ENCODE results near the gene DUSP16. TPM values are rescaled to one million over a fixed set of nuclear protein-coding genes. Genes with fewer than 3 reads are reported as not detected.

DUSP16 gene
- total RNA-seq, 1 experiment from 2014 or later, result 51.9 TPM

DNA sequence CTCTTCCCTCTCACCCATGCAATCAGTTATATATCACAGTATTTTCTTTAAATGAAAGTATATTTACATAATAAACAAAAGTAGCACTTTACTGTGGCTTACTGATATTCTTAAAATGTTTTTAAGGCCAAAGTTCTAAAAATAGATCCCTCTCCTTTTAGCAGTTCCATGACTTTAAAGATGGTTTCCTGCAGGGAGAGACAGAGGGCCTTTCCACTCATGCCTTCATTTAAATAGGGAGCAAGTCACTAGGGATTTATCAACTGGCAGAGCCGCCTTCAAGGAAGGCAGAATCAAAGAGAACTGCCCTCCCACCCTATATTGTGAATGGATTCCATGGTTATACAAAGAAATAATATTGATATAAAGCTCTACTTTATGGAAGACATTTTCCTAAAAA, 55.5 kb downstream of the DUSP16 start (continued):
- TF ChIP-seq, protein P1, sequence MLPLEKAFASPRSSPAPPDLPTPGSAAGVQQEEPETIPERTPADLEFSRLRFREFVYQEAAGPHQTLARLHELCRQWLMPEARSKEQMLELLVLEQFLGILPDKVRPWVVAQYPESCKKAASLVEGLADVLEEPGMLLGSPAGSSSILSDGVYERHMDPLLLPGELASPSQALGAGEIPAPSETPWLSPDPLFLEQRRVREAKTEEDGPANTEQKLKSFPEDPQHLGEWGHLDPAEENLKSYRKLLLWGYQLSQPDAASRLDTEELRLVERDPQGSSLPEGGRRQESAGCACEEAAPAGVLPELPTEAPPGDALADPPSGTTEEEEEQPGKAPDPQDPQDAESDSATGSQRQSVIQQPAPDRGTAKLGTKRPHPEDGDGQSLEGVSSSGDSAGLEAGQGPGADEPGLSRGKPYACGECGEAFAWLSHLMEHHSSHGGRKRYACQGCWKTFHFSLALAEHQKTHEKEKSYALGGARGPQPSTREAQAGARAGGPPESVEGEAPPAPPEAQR (CRISPR knock-in tag; IDR thresholded peaks at IDR 0.05), result no peak
- TF ChIP-seq HMGXB4 (CRISPR knock-in tag; IDR thresholded peaks at IDR 0.05), result no peak
- TF ChIP-seq, protein P2, sequence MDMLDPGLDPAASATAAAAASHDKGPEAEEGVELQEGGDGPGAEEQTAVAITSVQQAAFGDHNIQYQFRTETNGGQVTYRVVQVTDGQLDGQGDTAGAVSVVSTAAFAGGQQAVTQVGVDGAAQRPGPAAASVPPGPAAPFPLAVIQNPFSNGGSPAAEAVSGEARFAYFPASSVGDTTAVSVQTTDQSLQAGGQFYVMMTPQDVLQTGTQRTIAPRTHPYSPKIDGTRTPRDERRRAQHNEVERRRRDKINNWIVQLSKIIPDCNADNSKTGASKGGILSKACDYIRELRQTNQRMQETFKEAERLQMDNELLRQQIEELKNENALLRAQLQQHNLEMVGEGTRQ (CRISPR knock-in tag; IDR thresholded peaks at IDR 0.05), result no peak

DNA sequence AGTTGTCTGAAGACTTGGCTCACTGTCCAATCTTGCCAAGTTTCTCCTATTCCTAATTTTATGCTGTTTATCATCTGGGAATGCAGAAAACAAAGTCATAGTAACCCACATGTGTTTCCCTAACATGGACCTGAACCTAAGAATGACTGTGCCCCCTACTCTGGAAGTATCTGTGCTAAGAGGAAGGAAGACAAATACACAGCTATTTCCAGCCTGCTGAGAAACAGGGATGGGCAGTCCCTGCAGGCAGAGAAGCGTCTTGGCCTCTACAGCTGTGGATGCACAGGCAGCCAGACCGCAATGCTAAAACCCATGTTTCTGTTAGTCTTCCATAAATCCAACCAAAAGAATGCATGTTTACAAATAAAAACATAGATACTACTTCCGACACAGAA, 56.2 kb downstream of the DUSP16 start:
- Mint-ChIP-seq H3K4me1 (peaks cover 74% of the 10 kb centered on the region), H3K36me3 (0 out of 2 replicates have a peak, but pooled peaks cover 4% of the 10 kb centered on the region), H3K27ac (peak overlapping the region; percentile 88), H3K4me3 (0 out of 2 replicates have a peak overlapping the region, but pooled peaks have one; percentile 1), H3K9me3 (no peaks in the 10 kb centered on the region), H3K27me3 (ENCODE audit: low read depth) (no peaks in the 10 kb centered on the region)
- ATAC-seq, result peak; percentile 65
- CTCF ChIA-PET, result interaction anchor here (0.5 kb wide), 1 partner anchor 100 kb away, joined by 3 read pairs; no protein-coding TSS in a partner anchor
- no peak for DNase-seq (ENCODE audit: low spot score)
- POLR2A ChIA-PET, result interaction anchor here (0.7 kb wide), 1 partner anchor 10 kb away, joined by 3 read pairs; no protein-coding TSS in a partner anchor
- TF ChIP-seq, protein P3, sequence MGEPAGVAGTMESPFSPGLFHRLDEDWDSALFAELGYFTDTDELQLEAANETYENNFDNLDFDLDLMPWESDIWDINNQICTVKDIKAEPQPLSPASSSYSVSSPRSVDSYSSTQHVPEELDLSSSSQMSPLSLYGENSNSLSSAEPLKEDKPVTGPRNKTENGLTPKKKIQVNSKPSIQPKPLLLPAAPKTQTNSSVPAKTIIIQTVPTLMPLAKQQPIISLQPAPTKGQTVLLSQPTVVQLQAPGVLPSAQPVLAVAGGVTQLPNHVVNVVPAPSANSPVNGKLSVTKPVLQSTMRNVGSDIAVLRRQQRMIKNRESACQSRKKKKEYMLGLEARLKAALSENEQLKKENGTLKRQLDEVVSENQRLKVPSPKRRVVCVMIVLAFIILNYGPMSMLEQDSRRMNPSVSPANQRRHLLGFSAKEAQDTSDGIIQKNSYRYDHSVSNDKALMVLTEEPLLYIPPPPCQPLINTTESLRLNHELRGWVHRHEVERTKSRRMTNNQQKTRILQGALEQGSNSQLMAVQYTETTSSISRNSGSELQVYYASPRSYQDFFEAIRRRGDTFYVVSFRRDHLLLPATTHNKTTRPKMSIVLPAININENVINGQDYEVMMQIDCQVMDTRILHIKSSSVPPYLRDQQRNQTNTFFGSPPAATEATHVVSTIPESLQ (CRISPR knock-in tag; IDR thresholded peaks at IDR 0.05), result no peak
- TF ChIP-seq NR3C1 (CRISPR knock-in tag; conservative IDR thresholded peaks at IDR 0.05; ENCODE audit: low read depth), result no peak
- no peak for TF ChIP-seq ZNF121 (CRISPR knock-in tag; IDR thresholded peaks at IDR 0.05)
- TF ChIP-seq, protein P4, sequence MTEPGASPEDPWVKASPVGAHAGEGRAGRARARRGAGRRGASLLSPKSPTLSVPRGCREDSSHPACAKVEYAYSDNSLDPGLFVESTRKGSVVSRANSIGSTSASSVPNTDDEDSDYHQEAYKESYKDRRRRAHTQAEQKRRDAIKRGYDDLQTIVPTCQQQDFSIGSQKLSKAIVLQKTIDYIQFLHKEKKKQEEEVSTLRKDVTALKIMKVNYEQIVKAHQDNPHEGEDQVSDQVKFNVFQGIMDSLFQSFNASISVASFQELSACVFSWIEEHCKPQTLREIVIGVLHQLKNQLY (CRISPR knock-in tag; IDR thresholded peaks at IDR 0.05), result no peak
- TF ChIP-seq, protein P5, sequence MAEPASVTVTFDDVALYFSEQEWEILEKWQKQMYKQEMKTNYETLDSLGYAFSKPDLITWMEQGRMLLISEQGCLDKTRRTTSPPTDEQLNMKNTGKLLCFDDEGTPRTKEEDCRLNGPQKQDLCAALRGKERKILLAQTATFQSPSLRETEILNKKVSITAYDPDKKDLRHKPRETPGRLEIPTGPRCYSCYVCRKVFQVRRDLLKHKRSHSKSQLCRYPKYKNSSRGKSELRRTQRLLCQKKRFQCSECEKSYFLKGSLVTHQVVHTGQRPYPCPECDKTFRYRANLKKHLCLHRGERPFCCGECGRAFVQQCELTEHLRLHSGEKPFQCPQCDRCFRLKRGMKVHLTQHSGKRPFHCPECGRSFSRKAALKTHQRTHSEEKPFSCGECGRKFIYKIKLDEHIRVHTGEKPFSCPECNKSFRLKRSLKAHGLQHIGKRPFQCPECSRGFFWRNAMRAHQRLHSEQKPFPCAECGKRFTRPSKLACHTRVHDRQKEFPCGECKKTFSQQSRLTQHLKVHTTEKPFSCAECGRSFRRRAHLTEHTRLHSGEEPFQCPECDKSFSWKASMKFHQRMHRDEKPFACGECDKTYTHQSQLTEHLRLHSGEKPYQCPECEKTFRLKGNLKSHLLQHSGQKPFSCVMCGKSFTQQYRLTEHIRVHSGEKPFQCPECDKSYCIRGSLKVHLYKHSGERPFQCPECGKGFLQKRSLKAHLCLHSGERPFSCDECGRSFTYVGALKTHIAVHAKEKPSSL (CRISPR knock-in tag; conservative IDR thresholded peaks at IDR 0.05), result no peak
- no peak for TF ChIP-seq JUN (CRISPR knock-in tag; IDR thresholded peaks at IDR 0.05)
- no peak for TF ChIP-seq KAT7 (CRISPR knock-in tag; IDR thresholded peaks at IDR 0.05; ENCODE audit: borderline replicate concordance)

- no peaks in the 10 kb centered on the region for H3K9me3 Mint-ChIP-seq
- TF ChIP-seq, protein P6, sequence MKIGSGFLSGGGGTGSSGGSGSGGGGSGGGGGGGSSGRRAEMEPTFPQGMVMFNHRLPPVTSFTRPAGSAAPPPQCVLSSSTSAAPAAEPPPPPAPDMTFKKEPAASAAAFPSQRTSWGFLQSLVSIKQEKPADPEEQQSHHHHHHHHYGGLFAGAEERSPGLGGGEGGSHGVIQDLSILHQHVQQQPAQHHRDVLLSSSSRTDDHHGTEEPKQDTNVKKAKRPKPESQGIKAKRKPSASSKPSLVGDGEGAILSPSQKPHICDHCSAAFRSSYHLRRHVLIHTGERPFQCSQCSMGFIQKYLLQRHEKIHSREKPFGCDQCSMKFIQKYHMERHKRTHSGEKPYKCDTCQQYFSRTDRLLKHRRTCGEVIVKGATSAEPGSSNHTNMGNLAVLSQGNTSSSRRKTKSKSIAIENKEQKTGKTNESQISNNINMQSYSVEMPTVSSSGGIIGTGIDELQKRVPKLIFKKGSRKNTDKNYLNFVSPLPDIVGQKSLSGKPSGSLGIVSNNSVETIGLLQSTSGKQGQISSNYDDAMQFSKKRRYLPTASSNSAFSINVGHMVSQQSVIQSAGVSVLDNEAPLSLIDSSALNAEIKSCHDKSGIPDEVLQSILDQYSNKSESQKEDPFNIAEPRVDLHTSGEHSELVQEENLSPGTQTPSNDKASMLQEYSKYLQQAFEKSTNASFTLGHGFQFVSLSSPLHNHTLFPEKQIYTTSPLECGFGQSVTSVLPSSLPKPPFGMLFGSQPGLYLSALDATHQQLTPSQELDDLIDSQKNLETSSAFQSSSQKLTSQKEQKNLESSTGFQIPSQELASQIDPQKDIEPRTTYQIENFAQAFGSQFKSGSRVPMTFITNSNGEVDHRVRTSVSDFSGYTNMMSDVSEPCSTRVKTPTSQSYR (CRISPR knock-in tag; IDR thresholded peaks at IDR 0.05), result no peak
- H3K36me3 Mint-ChIP-seq, result 0 out of 2 replicates have a peak, but pooled peaks cover 4% of the 10 kb centered on the region
- peak overlapping the region; percentile 88 for H3K27ac Mint-ChIP-seq
- CTCF ChIA-PET, result interaction anchor here (0.5 to 1.1 kb wide), 2 partner anchors 101 to 107 kb away, joined by 3 to 4 read pairs; no protein-coding TSS in a partner anchor
- DNase-seq (ENCODE audit: low spot score) (no peak), ATAC-seq (no peak)
- H3K4me3 Mint-ChIP-seq, result peak overlapping the region; percentile 3; the same call in 1 of the 2 replicates
- H3K4me1 Mint-ChIP-seq, result peaks cover 80% of the 10 kb centered on the region
- POLR2A ChIA-PET, result interaction anchor here (0.7 kb wide), 1 partner anchor 10 kb away, joined by 3 read pairs; no protein-coding TSS in a partner anchor
- no peaks in the 10 kb centered on the region for H3K27me3 Mint-ChIP-seq (ENCODE audit: low read depth)
Measured at GRCh38 chr12:12505544-12506495, 56.8 kb downstream of the DUSP16 start.

Measured in WTC11 (cell line).